ENCODE results near the gene GUK1. TPM values are rescaled to one million over a fixed set of nuclear protein-coding genes. Genes with fewer than 3 reads are reported as not detected.

The GUK1 gene
- total RNA-seq, 2 experiments from 2014 or later, result 375 to 376 TPM

GRCh38 chr1:228100822-228101613 is 39.1 kb upstream of the GUK1 start:
- ATAC-seq, result no peak
- POLR2A ChIA-PET, result interaction anchor here (0.6 to 5.8 kb wide), 3 partner anchors 10 to 17 kb away, joined by 3 to 51 read pairs (median 34); partner anchors contain the start of gene ARF1
- Mint-ChIP-seq H3K4me1 (ENCODE audit: low read depth) (peaks cover 13% of the 10 kb centered on the region), H3K27ac (peak overlapping the region; percentile 59), H3K36me3 (ENCODE audit: low read depth) (peaks cover 29% of the 10 kb centered on the region), H3K9me3 (no peaks in the 10 kb centered on the region), H3K27me3 (no peaks in the 10 kb centered on the region), H3K4me3 (peak overlapping the region; percentile 91)
- intact Hi-C loops (cut with micrococcal nuclease), result no loop called here
- no peak for TF ChIP-seq CTCF (IDR thresholded peaks at IDR 0.05)
- no peak for DNase-seq
- CTCF ChIA-PET, result interaction anchor here (1.8 kb wide), 1 partner anchor 102 kb away, joined by 5 read pairs; no protein-coding TSS in a partner anchor

GRCh38 chr1:228101614-228101993 is 38.5 kb upstream of the GUK1 start:
- peaks cover 28% of the 10 kb centered on the region for H3K36me3 Mint-ChIP-seq (ENCODE audit: low read depth)
- peak overlapping the region; percentile 59 for H3K27ac Mint-ChIP-seq
- H3K27me3 Mint-ChIP-seq, result no peaks in the 10 kb centered on the region
- H3K4me1 Mint-ChIP-seq (ENCODE audit: low read depth), result peaks cover 15% of the 10 kb centered on the region
- H3K9me3 Mint-ChIP-seq, result no peaks in the 10 kb centered on the region
- H3K4me3 Mint-ChIP-seq, result peak overlapping the region; percentile 91
- ChIA-PET CTCF (interaction anchor here (0.6 to 1.8 kb wide), 2 partner anchors 11 to 102 kb away, joined by 3 to 5 read pairs; no protein-coding TSS in a partner anchor), POLR2A (interaction anchor here (0.9 to 5.8 kb wide), 3 partner anchors 11 to 18 kb away, joined by 3 to 51 read pairs (median 34); partner anchors contain the start of gene ARF1)
- DNase-seq (no peak), ATAC-seq (no peak)
- TF ChIP-seq CTCF (IDR thresholded peaks at IDR 0.05), result no peak
- intact Hi-C loops (cut with micrococcal nuclease), result no loop called here

GRCh38 chr1:228101994-228102790 is 37.9 kb upstream of the GUK1 start:
- TF ChIP-seq CTCF (IDR thresholded peaks at IDR 0.05), result peak; percentile 5
- H3K4me3 Mint-ChIP-seq, result peak overlapping the region; percentile 91
- POLR2A ChIA-PET, result interaction anchor here (0.9 to 5.8 kb wide), 3 partner anchors 11 to 19 kb away, joined by 3 to 51 read pairs (median 34); partner anchors contain the start of gene ARF1
- intact Hi-C loops (cut with micrococcal nuclease), result no loop called here
- peak overlapping the region; percentile 70 for H3K27ac Mint-ChIP-seq
- ATAC-seq (peak; percentile 45), DNase-seq (peak; percentile 69)
- H3K4me1 Mint-ChIP-seq (ENCODE audit: low read depth), result peaks cover 15% of the 10 kb centered on the region
- CTCF ChIA-PET, result interaction anchor here (0.6 kb wide), 1 partner anchor 11 kb away, joined by 3 read pairs; no protein-coding TSS in a partner anchor
- no peaks in the 10 kb centered on the region for H3K27me3 Mint-ChIP-seq
- peaks cover 31% of the 10 kb centered on the region for H3K36me3 Mint-ChIP-seq (ENCODE audit: low read depth)
- no peaks in the 10 kb centered on the region for H3K9me3 Mint-ChIP-seq

GRCh38 chr1:228102791-228103620 is 37.1 kb upstream of the GUK1 start, which contains the start of gene C1orf35:
C1orf35 (minus strand) TSS chr1:228103325; CDS start chr1:228103227, 98 bp downstream.
- Mint-ChIP-seq H3K27ac (peak within 1 kb of the TSS; percentile 91), H3K4me3 (peak within 1 kb of the TSS; percentile 91), H3K27me3 (no peaks in the 10 kb centered on the region), H3K9me3 (no peaks in the 10 kb centered on the region), H3K36me3 (ENCODE audit: low read depth) (peaks cover 26% of the 10 kb centered on the region), H3K4me1 (ENCODE audit: low read depth) (peaks cover 22% of the 10 kb centered on the region)
- ATAC-seq, result peak; percentile 89
- CTCF ChIA-PET, result interaction anchor here (1.2 kb wide), 1 partner anchor 28 kb away, joined by 3 read pairs; no protein-coding TSS in a partner anchor
- DNase-seq, result peak; percentile 95
- intact Hi-C loops (cut with micrococcal nuclease), result no loop called here
- POLR2A ChIA-PET, result interaction anchor here (0.6 to 5.8 kb wide), 5 partner anchors 17 to 334 kb away, joined by 3 to 34 read pairs (median 3); partner anchors contain the start of gene ARF1
- TF ChIP-seq CTCF (IDR thresholded peaks at IDR 0.05), result no peak
